ENCODE results near the gene PPAN. TPM values are rescaled to one million over a fixed set of nuclear protein-coding genes. Genes with fewer than 3 reads are reported as not detected.

PPAN gene
- polyA plus RNA-seq, 1 donor (not counting 4 experiments of a cell fraction or from before 2014, with no cell fraction given): 32.3 TPM

DNA sequence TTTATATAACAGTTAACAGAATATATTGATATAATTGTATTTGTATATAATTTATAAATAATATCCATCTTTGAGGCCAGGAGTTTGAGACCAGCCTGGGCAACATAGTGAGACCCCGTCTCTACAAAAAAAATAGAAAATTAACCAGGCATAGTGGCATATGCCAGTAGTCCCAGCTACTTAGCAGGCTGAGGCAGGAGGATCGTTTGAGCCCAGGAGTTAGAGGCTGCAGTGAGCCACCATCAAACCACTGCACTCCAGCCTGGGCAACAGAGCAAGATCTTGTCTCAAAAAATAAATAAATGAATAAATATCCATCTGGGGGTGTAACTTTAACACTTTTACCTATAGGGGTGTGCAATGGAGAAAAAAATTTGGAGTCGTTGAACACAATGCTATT lies 21.4 kb upstream of the PPAN start:
- H3K79me2 ChIP-seq (ENCODE audit: control insufficient read depth, insufficient read depth, low read length): no peaks in the 10 kb centered on the region
- no peak overlapping the region for H3K27ac ChIP-seq (ENCODE audit: control insufficient read depth, insufficient read depth, low read length)
- DNase-seq (ENCODE audit: low read depth, low spot score) (no peak), FAIRE-seq (no peak)
- no peak overlapping the region for H3K4me3 ChIP-seq (ENCODE audit: control insufficient read depth in 2 of 3, extremely low read depth in 1 of 3, insufficient read depth in 2 of 3, low read depth in 1 of 3, low read length in 3 of 3)
- H2AFZ ChIP-seq (ENCODE audit: control insufficient read depth, low read length): no peak overlapping the region
- H3K27me3 ChIP-seq (ENCODE audit: control insufficient read depth, extremely low read depth, insufficient read depth, low read length): no peaks in the 10 kb centered on the region
- no peaks in the 10 kb centered on the region for H3K9me3 ChIP-seq (ENCODE audit: control insufficient read depth, low read depth, low read length)
- H3K9ac ChIP-seq (ENCODE audit: control insufficient read depth, extremely low read depth, insufficient read depth, low read length): no peak overlapping the region
- H3K36me3 ChIP-seq (ENCODE audit: control insufficient read depth in 2 of 2, extremely low read depth in 1 of 2, insufficient read depth in 2 of 2, low read length in 2 of 2): peaks cover 0 to 7% of the 10 kb centered on the region in 2 experiments
- no peaks in the 10 kb centered on the region for H3K4me1 ChIP-seq (ENCODE audit: control insufficient read depth, extremely low read depth, insufficient read depth, low read length)
- H4K20me1 ChIP-seq (ENCODE audit: control insufficient read depth, extremely low read depth, insufficient read depth, low read length): no peaks in the 10 kb centered on the region
- dilution Hi-C loops (cut with MboI; ENCODE audit: extremely low pct_ligation_motif_present, low sequenced_read_pairs): loop anchor here (25.0 kb wide), 1 partner anchor 148 kb away; the partner anchor contains the start of gene OLFM2
- H3K4me2 ChIP-seq (ENCODE audit: control insufficient read depth, extremely low read depth, insufficient read depth, low read depth, low read length): no peak overlapping the region
- no peaks in the 10 kb centered on the region for H3K9me1 ChIP-seq (ENCODE audit: control insufficient read depth, extremely low read depth, insufficient read depth, low read length)
- TF ChIP-seq EZH2 (IDR thresholded peaks at IDR 0.05; ENCODE audit: low read length): no peak
- TF ChIP-seq, protein P1, sequence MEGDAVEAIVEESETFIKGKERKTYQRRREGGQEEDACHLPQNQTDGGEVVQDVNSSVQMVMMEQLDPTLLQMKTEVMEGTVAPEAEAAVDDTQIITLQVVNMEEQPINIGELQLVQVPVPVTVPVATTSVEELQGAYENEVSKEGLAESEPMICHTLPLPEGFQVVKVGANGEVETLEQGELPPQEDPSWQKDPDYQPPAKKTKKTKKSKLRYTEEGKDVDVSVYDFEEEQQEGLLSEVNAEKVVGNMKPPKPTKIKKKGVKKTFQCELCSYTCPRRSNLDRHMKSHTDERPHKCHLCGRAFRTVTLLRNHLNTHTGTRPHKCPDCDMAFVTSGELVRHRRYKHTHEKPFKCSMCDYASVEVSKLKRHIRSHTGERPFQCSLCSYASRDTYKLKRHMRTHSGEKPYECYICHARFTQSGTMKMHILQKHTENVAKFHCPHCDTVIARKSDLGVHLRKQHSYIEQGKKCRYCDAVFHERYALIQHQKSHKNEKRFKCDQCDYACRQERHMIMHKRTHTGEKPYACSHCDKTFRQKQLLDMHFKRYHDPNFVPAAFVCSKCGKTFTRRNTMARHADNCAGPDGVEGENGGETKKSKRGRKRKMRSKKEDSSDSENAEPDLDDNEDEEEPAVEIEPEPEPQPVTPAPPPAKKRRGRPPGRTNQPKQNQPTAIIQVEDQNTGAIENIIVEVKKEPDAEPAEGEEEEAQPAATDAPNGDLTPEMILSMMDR (optimal IDR thresholded peaks at IDR 0.05 in 1 of 3, IDR thresholded peaks at IDR 0.05 in 1 of 3, conservative IDR thresholded peaks at IDR 0.05 in 1 of 3; ENCODE audit: extremely low read depth in 1 of 3, insufficient read depth in 2 of 3, low read length in 3 of 3): no peak

DNA sequence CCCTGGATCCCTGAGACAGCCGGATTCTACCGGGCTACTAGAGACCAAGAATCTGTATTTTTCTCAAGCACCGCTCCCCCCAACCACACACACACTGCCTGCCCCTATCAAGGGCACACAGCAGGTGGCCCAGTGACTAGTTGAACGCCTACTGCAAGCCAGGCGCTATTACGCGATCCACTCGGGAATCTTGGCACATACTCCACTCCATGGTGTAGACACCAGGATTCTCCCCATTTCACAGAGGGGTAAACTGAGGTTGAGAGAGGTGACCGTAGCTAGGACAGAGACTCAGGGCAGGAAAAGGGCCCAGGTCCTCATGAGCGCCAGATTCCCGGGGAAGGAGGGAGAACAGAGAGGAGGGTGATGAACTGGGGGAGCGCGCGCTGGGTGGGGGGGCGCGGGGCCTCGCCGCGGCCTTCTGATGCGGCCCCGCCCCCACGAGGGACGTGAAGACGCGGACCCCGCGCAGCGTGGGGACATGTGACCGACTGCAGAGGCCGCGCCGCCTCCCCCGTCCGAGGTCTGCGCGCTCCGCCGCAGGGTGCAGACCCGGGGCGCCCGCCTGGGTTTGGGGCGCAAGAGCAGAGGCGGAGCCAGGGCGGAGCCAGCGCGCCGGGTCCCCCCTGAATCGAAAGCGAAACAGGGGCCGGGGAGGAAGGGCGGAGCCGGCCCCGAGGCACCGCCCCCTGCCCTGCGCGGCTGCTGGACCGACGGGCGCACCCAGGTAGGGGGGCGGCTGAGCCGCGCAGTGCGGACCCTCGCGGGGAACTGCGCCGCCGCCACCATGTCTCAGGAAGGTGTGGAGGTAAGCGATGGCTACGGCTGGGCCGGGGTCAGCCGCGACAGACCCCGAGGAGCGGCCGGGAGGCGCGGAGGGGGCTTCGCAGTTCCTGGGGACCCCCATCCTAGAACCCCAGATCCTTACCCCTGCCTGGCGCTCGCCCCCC lies 20.2 kb upstream of the PPAN start, which contains the start of gene SHFL:
Gene SHFL, plus strand, starts transcription at position 677 of the 950 bp plus-strand sequence. Its CDS starts 111 bp downstream, at position 788.
- no peaks in the 10 kb centered on the region for H3K9me1 ChIP-seq (ENCODE audit: control insufficient read depth, extremely low read depth, insufficient read depth, low read length)
- TF ChIP-seq, protein P1 (optimal IDR thresholded peaks at IDR 0.05 in 1 of 3, IDR thresholded peaks at IDR 0.05 in 1 of 3, conservative IDR thresholded peaks at IDR 0.05 in 1 of 3; ENCODE audit: extremely low read depth in 1 of 3, insufficient read depth in 2 of 3, low read length in 3 of 3): no peak
- no peak for TF ChIP-seq EZH2 (IDR thresholded peaks at IDR 0.05; ENCODE audit: low read length)
- H3K27me3 ChIP-seq (ENCODE audit: control insufficient read depth, extremely low read depth, insufficient read depth, low read length): no peaks in the 10 kb centered on the region
- H2AFZ ChIP-seq (ENCODE audit: control insufficient read depth, low read length): peak within 1 kb of the TSS; percentile 86
- peak within 1 kb of the TSS; percentile 77 to 96 (median 85) for H3K4me3 ChIP-seq (ENCODE audit: control insufficient read depth in 2 of 3, extremely low read depth in 1 of 3, insufficient read depth in 2 of 3, low read depth in 1 of 3, low read length in 3 of 3)
- no peak for FAIRE-seq
- peak within 1 kb of the TSS; percentile 87 for H3K4me2 ChIP-seq (ENCODE audit: control insufficient read depth, extremely low read depth, insufficient read depth, low read depth, low read length)
- H3K79me2 ChIP-seq (ENCODE audit: control insufficient read depth, insufficient read depth, low read length): no peaks in the 10 kb centered on the region
- H3K9ac ChIP-seq (ENCODE audit: control insufficient read depth, extremely low read depth, insufficient read depth, low read length): peak within 1 kb of the TSS; percentile 83
- no peaks in the 10 kb centered on the region for H4K20me1 ChIP-seq (ENCODE audit: control insufficient read depth, extremely low read depth, insufficient read depth, low read length)
- peaks cover 0 to 7% of the 10 kb centered on the region in 2 experiments for H3K36me3 ChIP-seq (ENCODE audit: control insufficient read depth in 2 of 2, extremely low read depth in 1 of 2, insufficient read depth in 2 of 2, low read length in 2 of 2)
- no peaks in the 10 kb centered on the region for H3K9me3 ChIP-seq (ENCODE audit: control insufficient read depth, low read depth, low read length)
- H3K4me1 ChIP-seq (ENCODE audit: control insufficient read depth, extremely low read depth, insufficient read depth, low read length): no peaks in the 10 kb centered on the region
- dilution Hi-C loops (cut with MboI; ENCODE audit: extremely low pct_ligation_motif_present, low sequenced_read_pairs): loop anchor here (25.0 kb wide), 1 partner anchor 149 kb away; the partner anchor contains the start of gene OLFM2
- DNase-seq (ENCODE audit: low read depth, low spot score): no peak
- H3K27ac ChIP-seq (ENCODE audit: control insufficient read depth, insufficient read depth, low read length): peak within 1 kb of the TSS; percentile 56
